ENCODE measurements around the gene GPR12.

The GPR12 gene

GRCh38 chr13:26707122-26708006 lies 53.2 kb downstream of the GPR12 start (continued):
- TF ChIP-seq, protein P1, sequence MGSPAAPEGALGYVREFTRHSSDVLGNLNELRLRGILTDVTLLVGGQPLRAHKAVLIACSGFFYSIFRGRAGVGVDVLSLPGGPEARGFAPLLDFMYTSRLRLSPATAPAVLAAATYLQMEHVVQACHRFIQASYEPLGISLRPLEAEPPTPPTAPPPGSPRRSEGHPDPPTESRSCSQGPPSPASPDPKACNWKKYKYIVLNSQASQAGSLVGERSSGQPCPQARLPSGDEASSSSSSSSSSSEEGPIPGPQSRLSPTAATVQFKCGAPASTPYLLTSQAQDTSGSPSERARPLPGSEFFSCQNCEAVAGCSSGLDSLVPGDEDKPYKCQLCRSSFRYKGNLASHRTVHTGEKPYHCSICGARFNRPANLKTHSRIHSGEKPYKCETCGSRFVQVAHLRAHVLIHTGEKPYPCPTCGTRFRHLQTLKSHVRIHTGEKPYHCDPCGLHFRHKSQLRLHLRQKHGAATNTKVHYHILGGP (tag by site-specific recombination; IDR thresholded peaks at IDR 0.05), result peak; percentile 56; the same call in 1 of the 2 replicates

DNA sequence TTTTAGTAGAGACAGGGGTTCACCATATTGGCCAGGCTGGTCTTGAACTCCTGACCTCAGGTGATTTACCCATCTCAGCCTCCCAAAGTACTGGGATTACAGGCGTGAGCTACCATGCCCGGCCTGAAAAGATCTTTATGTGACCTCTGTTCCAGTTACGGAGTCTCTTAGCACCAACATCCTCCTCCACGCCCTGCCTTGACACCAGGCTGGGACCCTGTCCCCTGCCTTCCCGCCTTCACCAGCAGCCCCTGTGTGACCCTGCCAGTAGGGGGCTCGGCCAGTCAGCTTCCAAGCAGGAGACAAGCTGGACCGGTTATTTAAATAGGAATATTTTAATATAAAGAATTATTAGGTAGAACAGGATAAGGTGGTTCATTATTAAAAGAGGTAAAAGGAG lies 54.2 kb downstream of the GPR12 start:
- CTCF ChIA-PET, result interaction anchor here (0.6 to 7.4 kb wide), 11 partner anchors 8 to 523 kb away, joined by 3 to 48 read pairs (median 4); no protein-coding TSS in a partner anchor

More for the DNA sequence above, 54.2 kb downstream of the GPR12 start:
- H3K9me3 ChIP-seq (ENCODE audit: control insufficient read depth, insufficient read depth, low read depth, low read length), result no peaks in the 10 kb centered on the region
- no peaks in the 10 kb centered on the region for H3K36me3 ChIP-seq (ENCODE audit: control insufficient read depth in 2 of 2, insufficient read depth in 1 of 2, low read length in 2 of 2)
- POLR2A ChIA-PET, result no interaction called here
- TF ChIP-seq ZNF280C (tag by site-specific recombination; IDR thresholded peaks at IDR 0.05), result no peak
- no peak for TF ChIP-seq ZNF24 (tag by site-specific recombination; IDR thresholded peaks at IDR 0.05)
- no peak for TF ChIP-seq ZNF529 (tag by site-specific recombination; IDR thresholded peaks at IDR 0.05; ENCODE audit: insufficient replicate concordance)
- TF ChIP-seq ZBTB7A (tag by site-specific recombination; IDR thresholded peaks at IDR 0.05; ENCODE audit: low read depth), result no peak
- TF ChIP-seq, protein P2, sequence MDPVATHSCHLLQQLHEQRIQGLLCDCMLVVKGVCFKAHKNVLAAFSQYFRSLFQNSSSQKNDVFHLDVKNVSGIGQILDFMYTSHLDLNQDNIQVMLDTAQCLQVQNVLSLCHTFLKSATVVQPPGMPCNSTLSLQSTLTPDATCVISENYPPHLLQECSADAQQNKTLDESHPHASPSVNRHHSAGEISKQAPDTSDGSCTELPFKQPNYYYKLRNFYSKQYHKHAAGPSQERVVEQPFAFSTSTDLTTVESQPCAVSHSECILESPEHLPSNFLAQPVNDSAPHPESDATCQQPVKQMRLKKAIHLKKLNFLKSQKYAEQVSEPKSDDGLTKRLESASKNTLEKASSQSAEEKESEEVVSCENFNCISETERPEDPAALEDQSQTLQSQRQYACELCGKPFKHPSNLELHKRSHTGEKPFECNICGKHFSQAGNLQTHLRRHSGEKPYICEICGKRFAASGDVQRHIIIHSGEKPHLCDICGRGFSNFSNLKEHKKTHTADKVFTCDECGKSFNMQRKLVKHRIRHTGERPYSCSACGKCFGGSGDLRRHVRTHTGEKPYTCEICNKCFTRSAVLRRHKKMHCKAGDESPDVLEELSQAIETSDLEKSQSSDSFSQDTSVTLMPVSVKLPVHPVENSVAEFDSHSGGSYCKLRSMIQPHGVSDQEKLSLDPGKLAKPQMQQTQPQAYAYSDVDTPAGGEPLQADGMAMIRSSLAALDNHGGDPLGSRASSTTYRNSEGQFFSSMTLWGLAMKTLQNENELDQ (tag by site-specific recombination; IDR thresholded peaks at IDR 0.05; ENCODE audit: low read depth), result no peak
- TF ChIP-seq PRDM2 (tag by site-specific recombination; IDR thresholded peaks at IDR 0.05; ENCODE audit: borderline replicate concordance), result no peak
- no peak for TF ChIP-seq ZIC2 (tag by site-specific recombination; IDR thresholded peaks at IDR 0.05)
- TF ChIP-seq, protein P3, sequence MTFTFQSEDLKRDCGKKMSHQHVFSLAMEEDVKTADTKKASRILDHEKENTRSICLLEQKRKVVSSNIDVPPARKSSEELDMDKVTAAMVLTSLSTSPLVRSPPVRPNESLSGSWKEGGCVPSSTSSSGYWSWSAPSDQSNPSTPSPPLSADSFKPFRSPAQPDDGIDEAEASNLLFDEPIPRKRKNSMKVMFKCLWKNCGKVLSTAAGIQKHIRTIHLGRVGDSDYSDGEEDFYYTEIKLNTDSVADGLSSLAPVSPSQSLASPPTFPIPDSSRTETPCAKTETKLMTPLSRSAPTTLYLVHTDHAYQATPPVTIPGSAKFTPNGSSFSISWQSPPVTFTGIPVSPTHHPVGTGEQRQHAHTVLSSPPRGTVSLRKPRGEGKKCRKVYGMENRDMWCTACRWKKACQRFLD (tag by site-specific recombination; IDR thresholded peaks at IDR 0.05), result no peak
- no peak for TF ChIP-seq ZNF510 (tag by site-specific recombination; IDR thresholded peaks at IDR 0.05; ENCODE audit: insufficient replicate concordance)
- no peak for TF ChIP-seq ZNF707 (tag by site-specific recombination; IDR thresholded peaks at IDR 0.05)
- no peak for TF ChIP-seq ZNF157 (tag by site-specific recombination; IDR thresholded peaks at IDR 0.05)
- no peak for TF ChIP-seq ZNF23 (tag by site-specific recombination; IDR thresholded peaks at IDR 0.05; ENCODE audit: borderline replicate concordance)
- no peak for TF ChIP-seq ZNF354C (tag by site-specific recombination; IDR thresholded peaks at IDR 0.05; ENCODE audit: borderline replicate concordance, low read depth)
- TF ChIP-seq ZNF112 (tag by site-specific recombination; IDR thresholded peaks at IDR 0.05), result no peak
- no peak overlapping the region for H3K27ac ChIP-seq (ENCODE audit: extremely low read depth, low read depth, low read length)
- H3K4me3 ChIP-seq (ENCODE audit: low read depth, low read length), result no peak overlapping the region
- no peaks in the 10 kb centered on the region for H3K4me1 ChIP-seq (ENCODE audit: control insufficient read depth, insufficient read depth, low read length)

Measured in HEK293 (cell line).